Skin epidermis (tissue), 12 donors: Measurements from ENCODE around the gene EFCAB3.
"Not testable (repeated sequence)": the region's sequence is repeated elsewhere in the genome, so short reads cannot be mapped to it uniquely, and the experiment has no call there.

Experiments used
- H3K27ac ChIP-seq, 21 experiments: fragments of 200-600 bp; sonication (generic) in 11 of 21; one replicate each; pipeline ENCODE4 v1.5.0; 2020; ENCODE audit warnings: mild to moderate bottlenecking in 3 of 21, inconsistent platforms in 2 of 21, moderate library complexity in 2 of 21
- H3K4me3 ChIP-seq, 7 experiments: fragments of 200-600 bp; sonication (generic) in 2 of 7; one replicate each; pipeline ENCODE4 v1.5.0; 2020; ENCODE audit warnings: inconsistent platforms in 2 of 7, mild to moderate bottlenecking in 2 of 7, moderate library complexity in 1 of 7

The EFCAB3 gene

GRCh38 chr17:62456016-62456415 is 75.7 kb downstream of the EFCAB3 start:
- H3K27ac ChIP-seq, result no peak overlapping the region
- H3K4me3 ChIP-seq, result no peak overlapping the region

- not testable (repeated sequence) for H3K27ac ChIP-seq, H3K4me3 ChIP-seq
Measured at GRCh38 chr17:62458483-62458882, 78.1 kb downstream of the EFCAB3 start.

- H3K4me3 ChIP-seq, H3K27ac ChIP-seq: not testable (repeated sequence)
Measured at GRCh38 chr17:62464422-62464821, 84.1 kb downstream of the EFCAB3 start.

DNA sequence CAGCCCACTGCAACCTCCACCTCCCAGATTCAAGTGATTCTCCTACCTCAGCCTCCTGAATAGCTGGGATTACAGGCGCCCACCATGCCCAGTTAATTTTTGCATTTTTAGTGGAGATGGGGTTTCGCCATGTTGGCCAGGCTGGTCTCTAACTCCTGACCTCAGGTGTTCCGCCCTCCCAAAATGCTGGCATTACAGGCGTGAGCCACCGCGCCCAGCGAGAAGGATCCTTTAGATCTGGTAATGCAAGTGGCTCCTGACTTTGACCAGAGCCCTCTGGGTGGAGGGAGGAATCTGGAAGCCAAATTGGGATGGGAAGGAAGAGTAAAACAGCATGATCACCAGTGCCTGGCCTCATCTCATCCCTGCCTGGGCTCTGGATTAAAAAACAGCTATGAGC is 84.9 kb downstream of the EFCAB3 start:
- H3K27ac ChIP-seq, H3K4me3 ChIP-seq: not testable (repeated sequence)
